ENCODE data around the gene CNTN1. TPM values are rescaled to one million over a fixed set of nuclear protein-coding genes. Genes with fewer than 3 reads are reported as not detected.

Gene CNTN1
- total and polyA plus RNA-seq, 2 of the 4 experiments (the other 2 are of a cell fraction), result 0.10 to 0.18 TPM

GRCh38 chr12:40689576-40689975 lies 2.7 kb upstream of the CNTN1 start:
- H3K56ac ChIP-seq (ENCODE audit: extremely low read depth, insufficient read depth, low read length), result no peak overlapping the region
- H3K9me1 ChIP-seq (ENCODE audit: insufficient read depth, low read length), result no peaks in the 10 kb centered on the region
- no peak for DNase-seq
- in situ Hi-C loops (cut with MboI; ENCODE audit: low sequenced_read_pairs), result no loop called here
- no peak overlapping the region for H2AFZ ChIP-seq (replicated peaks; ENCODE audit: low read length, poor library complexity)
- H4K5ac ChIP-seq (ENCODE audit: low read depth, low read length), result no peak overlapping the region
- no peak overlapping the region for H3K4me3 ChIP-seq (ENCODE audit: insufficient read depth, low read depth, low read length)
- H2AK5ac ChIP-seq (ENCODE audit: low read depth, low read length), result no peak overlapping the region
- intact Hi-C loops (cut with micrococcal nuclease), result no loop called here
- no peak for TF ChIP-seq FOS (IDR thresholded peaks at IDR 0.05; ENCODE audit: low read depth, low read length)
- no peak for TF ChIP-seq CHD1 (IDR thresholded peaks at IDR 0.05; ENCODE audit: low read depth, low read length)
- TF ChIP-seq RCOR1 (IDR thresholded peaks at IDR 0.05; ENCODE audit: insufficient replicate concordance, low read length), result no peak
- TF ChIP-seq RFX5 (IDR thresholded peaks at IDR 0.05; ENCODE audit: low read depth, low read length), result no peak
- no peak for TF ChIP-seq CEBPB (IDR thresholded peaks at IDR 0.05; ENCODE audit: low read depth, low read length)
- TF ChIP-seq, protein P1, sequence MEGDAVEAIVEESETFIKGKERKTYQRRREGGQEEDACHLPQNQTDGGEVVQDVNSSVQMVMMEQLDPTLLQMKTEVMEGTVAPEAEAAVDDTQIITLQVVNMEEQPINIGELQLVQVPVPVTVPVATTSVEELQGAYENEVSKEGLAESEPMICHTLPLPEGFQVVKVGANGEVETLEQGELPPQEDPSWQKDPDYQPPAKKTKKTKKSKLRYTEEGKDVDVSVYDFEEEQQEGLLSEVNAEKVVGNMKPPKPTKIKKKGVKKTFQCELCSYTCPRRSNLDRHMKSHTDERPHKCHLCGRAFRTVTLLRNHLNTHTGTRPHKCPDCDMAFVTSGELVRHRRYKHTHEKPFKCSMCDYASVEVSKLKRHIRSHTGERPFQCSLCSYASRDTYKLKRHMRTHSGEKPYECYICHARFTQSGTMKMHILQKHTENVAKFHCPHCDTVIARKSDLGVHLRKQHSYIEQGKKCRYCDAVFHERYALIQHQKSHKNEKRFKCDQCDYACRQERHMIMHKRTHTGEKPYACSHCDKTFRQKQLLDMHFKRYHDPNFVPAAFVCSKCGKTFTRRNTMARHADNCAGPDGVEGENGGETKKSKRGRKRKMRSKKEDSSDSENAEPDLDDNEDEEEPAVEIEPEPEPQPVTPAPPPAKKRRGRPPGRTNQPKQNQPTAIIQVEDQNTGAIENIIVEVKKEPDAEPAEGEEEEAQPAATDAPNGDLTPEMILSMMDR (conservative IDR thresholded peaks at IDR 0.05; ENCODE audit: low read depth, low read length), result no peak
- TF ChIP-seq NFE2L2 (IDR thresholded peaks at IDR 0.05; ENCODE audit: low read depth, low read length), result no peak
- no peak for TF ChIP-seq SMC3 (IDR thresholded peaks at IDR 0.05; ENCODE audit: low read depth, low read length)
- no peak for TF ChIP-seq MAZ (IDR thresholded peaks at IDR 0.05; ENCODE audit: borderline replicate concordance, low read depth, low read length)
- TF ChIP-seq POLR2A (IDR thresholded peaks at IDR 0.05; ENCODE audit: low read depth, low read length), result no peak
- TF ChIP-seq MXI1 (IDR thresholded peaks at IDR 0.05; ENCODE audit: borderline replicate concordance, low read depth, low read length), result no peak
- no peak for TF ChIP-seq BHLHE40 (IDR thresholded peaks at IDR 0.05; ENCODE audit: low read depth, low read length)
- TF ChIP-seq RAD21 (IDR thresholded peaks at IDR 0.05; ENCODE audit: low read length), result no peak
- no peak for TF ChIP-seq MAFK (IDR thresholded peaks at IDR 0.05; ENCODE audit: low read depth, low read length)
- TF ChIP-seq USF2 (IDR thresholded peaks at IDR 0.05; ENCODE audit: low read depth, low read length), result no peak
- TF ChIP-seq ELK1 (IDR thresholded peaks at IDR 0.05; ENCODE audit: borderline replicate concordance, low read depth, low read length), result no peak
- H3K36me3 ChIP-seq (ENCODE audit: control insufficient read depth, insufficient read depth, low read length), result no peaks in the 10 kb centered on the region
- no peak overlapping the region for H2BK5ac ChIP-seq (ENCODE audit: low read depth, low read length, poor library complexity, severe bottlenecking)
- ChIA-PET CTCF (no interaction called here), POLR2A (ENCODE audit: unreplicated experiment) (no interaction called here)
- no peaks in the 10 kb centered on the region for H3K9me3 ChIP-seq (ENCODE audit: control insufficient read depth, insufficient read depth, low read length)
- no peak overlapping the region for H2BK20ac ChIP-seq (ENCODE audit: low read depth, low read length)
- H4K91ac ChIP-seq (ENCODE audit: insufficient read depth, low read depth, low read length), result no peak overlapping the region
- no peak overlapping the region for H2BK15ac ChIP-seq (ENCODE audit: low read depth, low read length)
- no peak overlapping the region for H2BK120ac ChIP-seq (ENCODE audit: low read depth, low read length)
- H3K27me3 ChIP-seq (ENCODE audit: control insufficient read depth, insufficient read depth, low read length), result peaks cover 13% of the 10 kb centered on the region
- no peaks in the 10 kb centered on the region for H4K20me1 ChIP-seq (ENCODE audit: insufficient read depth, low read length)
- no peak overlapping the region for H3K27ac ChIP-seq (ENCODE audit: insufficient read depth, low read length)
- H3K79me1 ChIP-seq (ENCODE audit: low read depth in 1 of 2, low read length in 2 of 2), result no peaks in the 10 kb centered on the region
- H2AK9ac ChIP-seq (replicated peaks; ENCODE audit: low read depth, low read length, poor library complexity), result no peak overlapping the region
- dilution Hi-C loops (cut with HindIII; ENCODE audit: low sequenced_read_pairs, unreplicated experiment), result no loop called here
- BruUV-seq (replicated peaks), result no TSS peak
- no peak overlapping the region for H3K23ac ChIP-seq (ENCODE audit: low read depth, low read length)
- H3K4ac ChIP-seq (ENCODE audit: low read depth, low read length), result no peak overlapping the region
- no peak overlapping the region for H3K4me2 ChIP-seq (ENCODE audit: low read depth, low read length)
- no peaks in the 10 kb centered on the region for H3K4me1 ChIP-seq (ENCODE audit: control insufficient read depth, insufficient read depth, low read length)
- H3K14ac ChIP-seq (replicated peaks; ENCODE audit: low read depth, low read length), result no peak overlapping the region
- no peak overlapping the region for H3K9ac ChIP-seq (ENCODE audit: low read depth, low read length)
- no peak overlapping the region for H4K8ac ChIP-seq (ENCODE audit: low read depth in 2 of 2, low read length in 2 of 2)
- no CpG with 5 or more reads among the region's 2 CpGs for WGBS, 2 experiments (ENCODE audit: extremely low coverage in 2 of 2, insufficient read length in 1 of 2)
- H3K18ac ChIP-seq (ENCODE audit: low read depth, low read length), result no peak overlapping the region
- ATAC-seq (ENCODE audit: low read depth), result no peak

All from IMR-90 (cell line).